ENCODE measurements around the gene LAYN. TPM values are rescaled to one million over a fixed set of nuclear protein-coding genes. Genes with fewer than 3 reads are reported as not detected.

LAYN gene
- total RNA-seq, 1 donor from 2014 or later = 12.5 TPM

- no peak for TF ChIP-seq CTCF (IDR thresholded peaks at IDR 0.05; ENCODE audit: unreplicated experiment)
- Mint-ChIP-seq H3K27me3 (ENCODE audit: low read depth) (no peaks in the 10 kb centered on the region), H3K36me3 (no peaks in the 10 kb centered on the region), H3K27ac (no peak overlapping the region), H3K4me1 (peaks cover 11% of the 10 kb centered on the region), H3K9me3 (no peaks in the 10 kb centered on the region), H3K4me3 (no peak overlapping the region)
- no peak for DNase-seq (ENCODE audit: low spot score in 2 of 2, unreplicated experiment in 2 of 2)
Observed at GRCh38 chr11:111598148-111598547, 57.6 kb downstream of the LAYN start.

GRCh38 chr11:111598559-111598958, 58.0 kb downstream of the LAYN start:
- Mint-ChIP-seq H3K36me3 (no peaks in the 10 kb centered on the region), H3K27ac (no peak overlapping the region), H3K27me3 (ENCODE audit: low read depth) (no peaks in the 10 kb centered on the region), H3K9me3 (no peaks in the 10 kb centered on the region), H3K4me3 (no peak overlapping the region), H3K4me1 (peaks cover 15% of the 10 kb centered on the region)
- no peak for DNase-seq (ENCODE audit: low spot score in 2 of 2, unreplicated experiment in 2 of 2)
- TF ChIP-seq CTCF (IDR thresholded peaks at IDR 0.05; ENCODE audit: unreplicated experiment) = no peak

GRCh38 chr11:111601636-111601978, 61.1 kb downstream of the LAYN start:
- no peak for TF ChIP-seq CTCF (IDR thresholded peaks at IDR 0.05; ENCODE audit: unreplicated experiment)
- Mint-ChIP-seq H3K4me1 (peaks cover 30% of the 10 kb centered on the region), H3K36me3 (no peaks in the 10 kb centered on the region), H3K27me3 (ENCODE audit: low read depth) (no peaks in the 10 kb centered on the region), H3K27ac (peak overlapping the region; percentile 76), H3K4me3 (peak overlapping the region; percentile 86), H3K9me3 (no peaks in the 10 kb centered on the region)
- DNase-seq (ENCODE audit: low spot score in 2 of 2, unreplicated experiment in 2 of 2) = no peak

- peak; percentile 94 to 95 for DNase-seq (ENCODE audit: low spot score in 2 of 2, unreplicated experiment in 2 of 2)
- no peaks in the 10 kb centered on the region for H3K36me3 Mint-ChIP-seq
- H3K27ac Mint-ChIP-seq = peak within 1 kb of the TSS; percentile 93
- H3K4me1 Mint-ChIP-seq = peaks cover 34% of the 10 kb centered on the region
- TF ChIP-seq CTCF (IDR thresholded peaks at IDR 0.05; ENCODE audit: unreplicated experiment) = peak; percentile 60
- H3K27me3 Mint-ChIP-seq (ENCODE audit: low read depth) = no peaks in the 10 kb centered on the region
- H3K9me3 Mint-ChIP-seq = no peaks in the 10 kb centered on the region
- H3K4me3 Mint-ChIP-seq = peak within 1 kb of the TSS; percentile 86
Observed at GRCh38 chr11:111601979-111602864, 61.7 kb downstream of the LAYN start, which contains the start of gene SIK2. Gene SIK2 (plus strand): TSS chr11:111602449. CDS start chr11:111602564, 115 bp downstream.

GRCh38 chr11:111602865-111603610, 62.5 kb downstream of the LAYN start:
- H3K36me3 Mint-ChIP-seq = no peaks in the 10 kb centered on the region
- H3K9me3 Mint-ChIP-seq = no peaks in the 10 kb centered on the region
- peak overlapping the region; percentile 93 for H3K27ac Mint-ChIP-seq
- no peak for TF ChIP-seq CTCF (IDR thresholded peaks at IDR 0.05; ENCODE audit: unreplicated experiment)
- H3K4me3 Mint-ChIP-seq = peak overlapping the region; percentile 86
- peaks cover 36% of the 10 kb centered on the region for H3K4me1 Mint-ChIP-seq
- no peaks in the 10 kb centered on the region for H3K27me3 Mint-ChIP-seq (ENCODE audit: low read depth)
- DNase-seq (ENCODE audit: low spot score in 2 of 2, unreplicated experiment in 2 of 2) = peak in 1 of 2 experiments; percentile 45

Data from mesothelial cell of epicardium (in vitro differentiated cells).